C4-2B (cell line): ENCODE results near the gene BPIFB6.

Experiments
- CTCF ChIP-seq: fragments of 450-650 bp; conservative IDR thresholded peaks from 2 replicates; pipeline ENCODE4 v1.5.1; 2017; ENCODE audit warnings: mild to moderate bottlenecking
- ZFX ChIP-seq: fragments of 450-650 bp; IDR thresholded peaks from 2 replicates; pipeline ENCODE4 v1.6.1; 2017

GRCh38 chr20:33010133-33010504 is 21.3 kb upstream of the BPIFB6 start:
- no peak for TF ChIP-seq CTCF
- TF ChIP-seq ZFX: no peak
